GM12878 (cell line): Measurements from ENCODE around the gene PLAC8L1. TPM values are rescaled to one million over a fixed set of nuclear protein-coding genes. Genes with fewer than 3 reads are reported as not detected.

Experiments used
- ATAC-seq: fragments of 200-7000 bp; cut with Tn5 transposase; 3 replicates; pipeline ENCODE4 v1.9.1; 2020; ENCODE audit warnings: mild to moderate bottlenecking, moderate library complexity
- BruUV-seq: library from RNA; stranded (reverse); fragments of 400-500 nt; replicated peaks from 2 replicates; lab custom pipeline; 2021; lab: Mats Ljungman, UMichigan
- CTCF ChIA-PET: fragments of 300-600 bp; sonication (Branson Sonifier 250); formaldehyde crosslinking; extraction: SDS; loops from one replicate; lab custom pipeline; 2021; ENCODE audit warnings: inconsistent platforms; lab: Yijun Ruan, JAX
- POLR2A ChIA-PET: fragments of 350-600 bp; formaldehyde crosslinking; extraction: SDS; loops from one replicate; lab custom pipeline; 2021; ENCODE audit warnings: inconsistent platforms; lab: Charles Lee
- RAD21 ChIA-PET: fragments of 300-600 bp; sonication (Branson Sonifier 250); formaldehyde crosslinking; loops from one replicate; lab custom pipeline; 2023; ENCODE audit warnings: antibody characterized with exemption; ENCODE audit not compliant: unreplicated experiment; lab: Charles Lee
- SMC1A ChIA-PET: fragments of 300-600 bp; sonication (Branson Sonifier 250); formaldehyde crosslinking; loops from one replicate; lab custom pipeline; 2023; ENCODE audit not compliant: unreplicated experiment, uncharacterized antibody; lab: Charles Lee
- DNase-seq: peaks from one replicate; pipeline ENCODE4 v3.0.0-alpha.2; 2011; ENCODE audit warnings: low read depth, low spot score
- FAIRE-seq: peaks from 3 replicates; lab custom pipeline; 2011; peaks lifted over from hg19 to GRCh38; lab: Jason Lieb, UNC
- H2AFZ ChIP-seq: 2 replicates; pipeline ENCODE4 v1.6.0; 2011; ENCODE audit warnings: low read depth, low read length, control low read depth; ENCODE audit not compliant: control insufficient read depth
- H3K27ac ChIP-seq: 2 replicates; pipeline ENCODE4 v1.5.1; 2011; ENCODE audit warnings: control low read depth; ENCODE audit not compliant: control insufficient read depth, insufficient read depth
- H3K27me3 ChIP-seq, 2 experiments: replicated peaks in 1 of 2; 2 replicates each; pipeline versions ENCODE4 v1.6.0 to v1.6.1; 2011; ENCODE audit warnings: low read length in 1 of 2; ENCODE audit not compliant: control insufficient read depth in 2 of 2, insufficient read depth in 2 of 2
- H3K36me3 ChIP-seq, 2 experiments: 2 replicates each; pipeline ENCODE4 v1.5.1; 2011; ENCODE audit warnings: low read length in 1 of 2; ENCODE audit not compliant: control insufficient read depth in 2 of 2, insufficient read depth in 2 of 2
- H3K4me1 ChIP-seq: 2 replicates; pipeline ENCODE4 v1.6.1; 2011; ENCODE audit warnings: mild to moderate bottlenecking, low read length, moderate library complexity, mixed read lengths; ENCODE audit not compliant: control insufficient read depth, insufficient read depth
- H3K4me2 ChIP-seq: 2 replicates; pipeline ENCODE4 v1.6.0; 2011; ENCODE audit warnings: control low read depth; ENCODE audit not compliant: control insufficient read depth, insufficient read depth
- H3K4me3 ChIP-seq: fragments of 200-600 bp; sonication (generic); 2 replicates; pipeline ENCODE4 v1.5.1; 2016
- H3K79me2 ChIP-seq: 2 replicates; pipeline ENCODE4 v1.6.0; 2011; ENCODE audit warnings: low read length; ENCODE audit not compliant: control insufficient read depth, insufficient read depth
- H3K9ac ChIP-seq: 2 replicates; pipeline ENCODE4 v1.8.0; 2011; ENCODE audit warnings: low read length, control low read depth, mixed read lengths; ENCODE audit not compliant: control insufficient read depth, insufficient read depth
- H3K9me3 ChIP-seq: replicated peaks from 3 replicates; pipeline ENCODE4 v1.5.1; 2011; ENCODE audit warnings: mild to moderate bottlenecking, low read length; ENCODE audit not compliant: control insufficient read depth, insufficient read depth
- H4K20me1 ChIP-seq: 2 replicates; pipeline ENCODE4 v1.6.0; 2011; ENCODE audit not compliant: control insufficient read depth, insufficient read depth
- BRCA1 ChIP-seq: IDR thresholded peaks from 2 replicates; pipeline ENCODE4 v1.6.1; 2011; ENCODE audit warnings: low read depth, low read length, improper control_type of control experiment
- HDAC2 ChIP-seq: fragments of 200-600 bp; sonication (generic); IDR thresholded peaks from 2 replicates; pipeline ENCODE4 v1.6.1; 2017
- NR2C2 ChIP-seq: IDR thresholded peaks from 2 replicates; pipeline ENCODE4 v1.6.1; 2011; ENCODE audit warnings: borderline replicate concordance, low read depth; ENCODE audit not compliant: control insufficient read depth, insufficient read length
- SMAD1 ChIP-seq: fragments of 450-650 bp; IDR thresholded peaks from 2 replicates; pipeline ENCODE4 v1.6.1; 2018; ENCODE audit warnings: mild to moderate bottlenecking, low read depth; ENCODE audit not compliant: partially characterized antibody
- SUPT20H ChIP-seq: IDR thresholded peaks from 2 replicates; pipeline ENCODE4 v1.6.1; 2011; ENCODE audit warnings: low read depth, mild to moderate bottlenecking, low read length, moderate library complexity, borderline replicate concordance; ENCODE audit not compliant: control insufficient read depth
- TARDBP ChIP-seq: IDR thresholded peaks from 2 replicates; pipeline ENCODE4 v1.6.1; 2016; ENCODE audit warnings: borderline replicate concordance
- WGBS: methylation state at CpG from one replicate; pipeline ENCODE4 v1.1.6; 2016; ENCODE audit warnings: low lambda C conversion rate; ENCODE audit not compliant: insufficient replicate concordance, insufficient coverage; ENCODE audit errors: missing lambda C conversion rate; 5-methylcytosine and 5-hydroxymethylcytosine counted together
- in situ Hi-C: fragments of 300-500 bp; cut with MboI; formaldehyde crosslinking; loops from 9 replicates; pipeline ENCODE4 v1.14.3; 2018; ENCODE audit warnings: mixed read lengths
- intact Hi-C: fragments of 100-400 bp; cut with micrococcal nuclease; formaldehyde crosslinking; loops from one replicate; pipeline ENCODE4 v1.14.2; 2022; ENCODE audit not compliant: unreplicated experiment
- polyA plus RNA-seq, 11 experiments: library from polyadenylated mRNA; depleted of rRNA in 4 of 11; unstranded in 6 of 11; stranded (reverse) in 5 of 11; fragments of >200 nt; fragmentation: Nextera tagmentation in 4 of 11; fragmentation: Illumina TruSeq in 1 of 11; extraction: Ambion mirVana in 4 of 11; extraction: Trizol in 1 of 11; gene quantifications; 1 replicate in 1 of 11; 2 replicates in 10 of 11; pipeline versions ENCODE4 v1.2.1 to v1.2.3, GENCODE V29; 2011 to 2016; ENCODE audit warnings: inconsistent platforms in 2 of 11, missing spikeins in 2 of 11, low read depth in 1 of 11
- total RNA-seq, 4 experiments: library from RNA; depleted of rRNA in 3 of 4; stranded (reverse); fragments of >200 nt in 3 of 4; fragmentation: Illumina TruSeq in 1 of 4; extraction: Trizol in 1 of 4; gene quantifications; 2 replicates each; pipeline versions ENCODE4 v1.2.1 to v1.2.3, GENCODE V29; 2013 to 2021
- TF ChIP-seq, protein P1 (sequence below): fragments of 450-650 bp; formaldehyde crosslinking; IDR thresholded peaks from 2 replicates; pipeline ENCODE4 v1.4.0; 2020; ENCODE audit warnings: mild to moderate bottlenecking, moderate library complexity
- TF ChIP-seq, protein P2 (sequence below): fragments of 150-350 bp; IDR thresholded peaks from 2 replicates; pipeline ENCODE4 v1.6.1; 2014; ENCODE audit warnings: mild to moderate bottlenecking, low read depth, low read length
- TF ChIP-seq, protein P3 (sequence below): fragments of 450-650 bp; IDR thresholded peaks from 2 replicates; pipeline ENCODE4 v1.6.1; 2018; ENCODE audit warnings: borderline replicate concordance, mild to moderate bottlenecking; ENCODE audit not compliant: partially characterized antibody

The PLAC8L1 gene
- total and polyA plus RNA-seq, 10 of the 15 experiments (the other 5 are each of a cell fraction or from before 2014, with no cell fraction given) = 0.17 to 0.39 (median 0.24) TPM; not detected in 4

DNA sequence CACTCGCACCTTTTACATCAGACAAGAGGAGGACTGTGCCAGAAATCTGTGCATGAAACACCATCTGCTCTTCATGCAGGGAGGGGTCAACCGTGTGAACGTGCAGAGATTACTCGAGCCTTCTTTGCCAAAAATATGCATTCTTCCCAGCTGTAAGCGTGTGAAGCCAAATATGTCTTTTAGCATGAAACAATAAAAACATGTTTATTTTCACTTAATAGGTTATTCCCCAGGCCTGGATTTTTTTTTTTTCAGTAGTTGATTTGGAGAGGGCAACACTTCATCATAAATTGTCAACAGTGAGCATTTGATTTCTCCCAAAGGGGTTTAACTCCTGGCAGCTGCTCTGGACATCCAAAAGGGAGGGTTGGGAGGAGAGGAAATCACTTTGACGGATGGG lies 23.8 kb downstream of the PLAC8L1 start:
- ChIA-PET CTCF (no interaction called here), POLR2A (no interaction called here), RAD21 (no interaction called here), SMC1A (no interaction called here)
- H3K79me2 ChIP-seq = no peaks in the 10 kb centered on the region
- H2AFZ ChIP-seq = no peak overlapping the region
- in situ Hi-C loops = no loop called here
- no peaks in the 10 kb centered on the region for H4K20me1 ChIP-seq
- FAIRE-seq = no peak
- no peaks in the 10 kb centered on the region for H3K9me3 ChIP-seq
- no peak overlapping the region for H3K27ac ChIP-seq
- WGBS = 78% methylated on average over 6 of the region's 6 CpGs
- TF ChIP-seq TARDBP (no peak), NR2C2 (no peak), SUPT20H (no peak), SMAD1 (no peak), BRCA1 (no peak), HDAC2 (no peak)
- TF ChIP-seq, protein P1, sequence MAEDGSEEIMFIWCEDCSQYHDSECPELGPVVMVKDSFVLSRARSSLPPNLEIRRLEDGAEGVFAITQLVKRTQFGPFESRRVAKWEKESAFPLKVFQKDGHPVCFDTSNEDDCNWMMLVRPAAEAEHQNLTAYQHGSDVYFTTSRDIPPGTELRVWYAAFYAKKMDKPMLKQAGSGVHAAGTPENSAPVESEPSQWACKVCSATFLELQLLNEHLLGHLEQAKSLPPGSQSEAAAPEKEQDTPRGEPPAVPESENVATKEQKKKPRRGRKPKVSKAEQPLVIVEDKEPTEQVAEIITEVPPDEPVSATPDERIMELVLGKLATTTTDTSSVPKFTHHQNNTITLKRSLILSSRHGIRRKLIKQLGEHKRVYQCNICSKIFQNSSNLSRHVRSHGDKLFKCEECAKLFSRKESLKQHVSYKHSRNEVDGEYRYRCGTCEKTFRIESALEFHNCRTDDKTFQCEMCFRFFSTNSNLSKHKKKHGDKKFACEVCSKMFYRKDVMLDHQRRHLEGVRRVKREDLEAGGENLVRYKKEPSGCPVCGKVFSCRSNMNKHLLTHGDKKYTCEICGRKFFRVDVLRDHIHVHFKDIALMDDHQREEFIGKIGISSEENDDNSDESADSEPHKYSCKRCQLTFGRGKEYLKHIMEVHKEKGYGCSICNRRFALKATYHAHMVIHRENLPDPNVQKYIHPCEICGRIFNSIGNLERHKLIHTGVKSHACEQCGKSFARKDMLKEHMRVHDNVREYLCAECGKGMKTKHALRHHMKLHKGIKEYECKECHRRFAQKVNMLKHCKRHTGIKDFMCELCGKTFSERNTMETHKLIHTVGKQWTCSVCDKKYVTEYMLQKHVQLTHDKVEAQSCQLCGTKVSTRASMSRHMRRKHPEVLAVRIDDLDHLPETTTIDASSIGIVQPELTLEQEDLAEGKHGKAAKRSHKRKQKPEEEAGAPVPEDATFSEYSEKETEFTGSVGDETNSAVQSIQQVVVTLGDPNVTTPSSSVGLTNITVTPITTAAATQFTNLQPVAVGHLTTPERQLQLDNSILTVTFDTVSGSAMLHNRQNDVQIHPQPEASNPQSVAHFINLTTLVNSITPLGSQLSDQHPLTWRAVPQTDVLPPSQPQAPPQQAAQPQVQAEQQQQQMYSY (CRISPR knock-in tag) = no peak
- TF ChIP-seq, protein P2, sequence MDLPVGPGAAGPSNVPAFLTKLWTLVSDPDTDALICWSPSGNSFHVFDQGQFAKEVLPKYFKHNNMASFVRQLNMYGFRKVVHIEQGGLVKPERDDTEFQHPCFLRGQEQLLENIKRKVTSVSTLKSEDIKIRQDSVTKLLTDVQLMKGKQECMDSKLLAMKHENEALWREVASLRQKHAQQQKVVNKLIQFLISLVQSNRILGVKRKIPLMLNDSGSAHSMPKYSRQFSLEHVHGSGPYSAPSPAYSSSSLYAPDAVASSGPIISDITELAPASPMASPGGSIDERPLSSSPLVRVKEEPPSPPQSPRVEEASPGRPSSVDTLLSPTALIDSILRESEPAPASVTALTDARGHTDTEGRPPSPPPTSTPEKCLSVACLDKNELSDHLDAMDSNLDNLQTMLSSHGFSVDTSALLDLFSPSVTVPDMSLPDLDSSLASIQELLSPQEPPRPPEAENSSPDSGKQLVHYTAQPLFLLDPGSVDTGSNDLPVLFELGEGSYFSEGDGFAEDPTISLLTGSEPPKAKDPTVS = no peak
- TF ChIP-seq, protein P3, sequence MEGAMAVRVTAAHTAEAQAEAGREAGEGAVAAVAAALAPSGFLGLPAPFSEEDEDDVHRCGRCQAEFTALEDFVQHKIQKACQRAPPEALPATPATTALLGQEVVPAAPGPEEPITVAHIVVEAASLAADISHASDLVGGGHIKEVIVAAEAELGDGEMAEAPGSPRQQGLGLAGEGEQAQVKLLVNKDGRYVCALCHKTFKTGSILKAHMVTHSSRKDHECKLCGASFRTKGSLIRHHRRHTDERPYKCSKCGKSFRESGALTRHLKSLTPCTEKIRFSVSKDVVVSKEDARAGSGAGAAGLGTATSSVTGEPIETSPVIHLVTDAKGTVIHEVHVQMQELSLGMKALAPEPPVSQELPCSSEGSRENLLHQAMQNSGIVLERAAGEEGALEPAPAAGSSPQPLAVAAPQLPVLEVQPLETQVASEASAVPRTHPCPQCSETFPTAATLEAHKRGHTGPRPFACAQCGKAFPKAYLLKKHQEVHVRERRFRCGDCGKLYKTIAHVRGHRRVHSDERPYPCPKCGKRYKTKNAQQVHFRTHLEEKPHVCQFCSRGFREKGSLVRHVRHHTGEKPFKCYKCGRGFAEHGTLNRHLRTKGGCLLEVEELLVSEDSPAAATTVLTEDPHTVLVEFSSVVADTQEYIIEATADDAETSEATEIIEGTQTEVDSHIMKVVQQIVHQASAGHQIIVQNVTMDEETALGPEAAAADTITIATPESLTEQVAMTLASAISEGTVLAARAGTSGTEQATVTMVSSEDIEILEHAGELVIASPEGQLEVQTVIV = no peak
- intact Hi-C loops = no loop called here
- H3K4me3 ChIP-seq = no peak overlapping the region
- ATAC-seq = no peak
- H3K27me3 ChIP-seq = no peaks in the 10 kb centered on the region
- no peaks in the 10 kb centered on the region for H3K36me3 ChIP-seq
- BruUV-seq = no TSS peak
- no peak overlapping the region for H3K9ac ChIP-seq
- no peak for DNase-seq
- no peak overlapping the region for H3K4me2 ChIP-seq
- peaks cover 25% of the 10 kb centered on the region for H3K4me1 ChIP-seq
